ENCODE measurements around the gene MPDZ.

MPDZ gene

GRCh38 chr9:13131991-13132390, 147.5 kb downstream of the MPDZ start:
- no peak for DNase-seq (ENCODE audit: low read depth)

- no peak for DNase-seq (ENCODE audit: low read depth)
Measured at GRCh38 chr9:13131416-13131815, 148.1 kb downstream of the MPDZ start.

- DNase-seq (ENCODE audit: low read depth) = peak; percentile 48
Measured at GRCh38 chr9:13128266-13128860, 151.1 kb downstream of the MPDZ start.

- DNase-seq (ENCODE audit: low read depth) = peak; percentile 35
Measured at GRCh38 chr9:13127131-13127530, 152.4 kb downstream of the MPDZ start.

GRCh38 chr9:13125261-13125660, 154.2 kb downstream of the MPDZ start:
- no peak for DNase-seq (ENCODE audit: low read depth)

GRCh38 chr9:13122756-13123369, 156.6 kb downstream of the MPDZ start:
- no peak for DNase-seq (ENCODE audit: low read depth)

- DNase-seq (ENCODE audit: low read depth) = no peak
Measured at GRCh38 chr9:13118313-13118712, 161.2 kb downstream of the MPDZ start.

GRCh38 chr9:13116292-13116691, 163.2 kb downstream of the MPDZ start:
- no peak for DNase-seq (ENCODE audit: low read depth)

GRCh38 chr9:13113751-13114150, 165.7 kb downstream of the MPDZ start:
- peak; percentile 2 for DNase-seq (ENCODE audit: low read depth)

- DNase-seq (ENCODE audit: low read depth) = peak; percentile 69
Measured at GRCh38 chr9:13113216-13113615, 166.3 kb downstream of the MPDZ start.

GRCh38 chr9:13111778-13112177, 167.7 kb downstream of the MPDZ start:
- no peak for DNase-seq (ENCODE audit: low read depth)

GRCh38 chr9:13110766-13111417, 168.6 kb downstream of the MPDZ start:
- peak; percentile 75 for DNase-seq (ENCODE audit: low read depth)

- DNase-seq (ENCODE audit: low read depth) = no peak
Measured at GRCh38 chr9:13109781-13110180, 169.7 kb downstream of the MPDZ start.

GRCh38 chr9:13107008-13107407, 172.5 kb downstream of the MPDZ start:
- no peak for DNase-seq (ENCODE audit: low read depth)

- peak; percentile 14 for DNase-seq (ENCODE audit: low read depth)
Measured at GRCh38 chr9:13100914-13101572, 178.4 kb downstream of the MPDZ start.

- no peak for DNase-seq (ENCODE audit: low read depth)
Measured at GRCh38 chr9:13095056-13095455, 184.4 kb downstream of the MPDZ start.

GRCh38 chr9:13090628-13091027, 188.9 kb downstream of the MPDZ start:
- no peak for DNase-seq (ENCODE audit: low read depth)

- no peak for DNase-seq (ENCODE audit: low read depth)
Measured at GRCh38 chr9:13089666-13090065, 189.8 kb downstream of the MPDZ start.

- DNase-seq (ENCODE audit: low read depth) = peak; percentile 22
Measured at GRCh38 chr9:13088720-13089427, 190.6 kb downstream of the MPDZ start.

- DNase-seq (ENCODE audit: low read depth) = peak; percentile 17
Measured at GRCh38 chr9:13083963-13084528, 195.4 kb downstream of the MPDZ start.

- DNase-seq (ENCODE audit: low read depth) = no peak
Measured at GRCh38 chr9:13083366-13083765, 196.1 kb downstream of the MPDZ start.

- DNase-seq (ENCODE audit: low read depth) = no peak
Measured at GRCh38 chr9:13082796-13083195, 196.7 kb downstream of the MPDZ start.
